Liver (tissue), 9 donors: ENCODE data around the gene APOA1. TPM values are rescaled to one million over a fixed set of nuclear protein-coding genes. Genes with fewer than 3 reads are reported as not detected.

Source experiments
- DNase-seq: peaks from one replicate; pipeline ENCODE4 v3.0.0-alpha.2; 2017; ENCODE audit warnings: low spot score
- H3K27ac ChIP-seq, 2 donors: one replicate each; pipeline ENCODE4 v1.7.0; 2013; ENCODE audit warnings: inconsistent platforms in 2 of 2, low read length in 2 of 2, control low read depth in 1 of 2, low read depth in 1 of 2, mild to moderate bottlenecking in 1 of 2
- H3K27me3 ChIP-seq, 4 donors: one replicate each; pipeline versions ENCODE4 v1.6.1 to v1.7.0; 2013; ENCODE audit warnings: low read length in 3 of 4, inconsistent platforms in 1 of 4, mild to moderate bottlenecking in 1 of 4, moderate library complexity in 1 of 4; ENCODE audit not compliant: control insufficient read depth in 4 of 4, insufficient read depth in 4 of 4
- H3K36me3 ChIP-seq, 4 donors: one replicate each; pipeline versions ENCODE4 v1.6.1 to v1.7.0; 2013; ENCODE audit warnings: low read length in 3 of 4, mild to moderate bottlenecking in 3 of 4, low read depth in 1 of 4, moderate library complexity in 1 of 4; ENCODE audit not compliant: control insufficient read depth in 4 of 4, insufficient read depth in 3 of 4
- H3K4me1 ChIP-seq, 4 donors: one replicate each; pipeline versions ENCODE4 v1.6.1 to v1.7.0; 2013; ENCODE audit warnings: low read length in 3 of 4, mild to moderate bottlenecking in 3 of 4, moderate library complexity in 1 of 4; ENCODE audit not compliant: control insufficient read depth in 4 of 4, insufficient read depth in 4 of 4
- H3K4me3 ChIP-seq, 3 donors: one replicate each; pipeline versions ENCODE4 v1.6.1 to v1.7.0; 2013; ENCODE audit warnings: low read length in 3 of 3, control low read depth in 1 of 3, low read depth in 1 of 3, mild to moderate bottlenecking in 1 of 3
- H3K9ac ChIP-seq, 2 donors: one replicate each; pipeline ENCODE4 v1.7.0; 2013; ENCODE audit warnings: low read length in 2 of 2, mild to moderate bottlenecking in 2 of 2, moderate library complexity in 2 of 2, control low read depth in 1 of 2, low read depth in 1 of 2
- H3K9me3 ChIP-seq, 4 donors: one replicate each; pipeline versions ENCODE4 v1.6.1 to v1.7.0; 2013; ENCODE audit warnings: low read length in 3 of 4; ENCODE audit not compliant: control insufficient read depth in 4 of 4
- EGR1 ChIP-seq, 2 donors: IDR thresholded peaks; 2 replicates each; pipeline ENCODE4 v1.6.1; 2016 to 2018; ENCODE audit warnings: antibody characterized with exemption in 2 of 2, low read depth in 2 of 2
- FOXA1 ChIP-seq: IDR thresholded peaks from 2 replicates; pipeline ENCODE4 v1.6.1; 2016; ENCODE audit warnings: antibody characterized with exemption
- FOXA2 ChIP-seq: IDR thresholded peaks from 2 replicates; pipeline ENCODE4 v1.6.1; 2016; ENCODE audit warnings: antibody characterized with exemption
- GABPA ChIP-seq, 2 donors: IDR thresholded peaks in 1 of 2; conservative IDR thresholded peaks in 1 of 2; 2 replicates each; pipeline ENCODE4 v1.6.1; 2016; ENCODE audit warnings: antibody characterized with exemption in 2 of 2, mild to moderate bottlenecking in 1 of 2, moderate library complexity in 1 of 2
- HNF4A ChIP-seq, 2 donors: conservative IDR thresholded peaks; 2 replicates each; pipeline ENCODE4 v1.6.1; 2016; ENCODE audit warnings: antibody characterized with exemption in 2 of 2, mild to moderate bottlenecking in 2 of 2
- HNF4G ChIP-seq: IDR thresholded peaks from 2 replicates; pipeline ENCODE4 v1.6.1; 2016; ENCODE audit warnings: antibody characterized with exemption
- JUND ChIP-seq, 2 donors: IDR thresholded peaks; 2 replicates each; pipeline ENCODE4 v1.6.1; 2016; ENCODE audit warnings: antibody characterized with exemption in 2 of 2
- NR2F2 ChIP-seq: IDR thresholded peaks from 2 replicates; pipeline ENCODE4 v1.6.1; 2016; ENCODE audit warnings: antibody characterized with exemption
- RAD21 ChIP-seq, 2 donors: IDR thresholded peaks; 2 replicates each; pipeline ENCODE4 v1.6.1; 2016; ENCODE audit warnings: antibody characterized with exemption in 2 of 2, mild to moderate bottlenecking in 2 of 2
- RXRA ChIP-seq, 2 donors: IDR thresholded peaks; 2 replicates each; pipeline ENCODE4 v1.6.1; 2017 to 2018; ENCODE audit warnings: antibody characterized with exemption in 2 of 2, mild to moderate bottlenecking in 1 of 2
- SP1 ChIP-seq: IDR thresholded peaks from 2 replicates; pipeline ENCODE4 v1.6.1; 2018; ENCODE audit warnings: antibody characterized with exemption, mild to moderate bottlenecking
- TAF1 ChIP-seq: conservative IDR thresholded peaks from 2 replicates; pipeline ENCODE4 v1.6.1; 2016; ENCODE audit warnings: antibody characterized with exemption, mild to moderate bottlenecking
- YY1 ChIP-seq: IDR thresholded peaks from 2 replicates; pipeline ENCODE4 v1.6.1; 2016; ENCODE audit warnings: antibody characterized with exemption, mild to moderate bottlenecking
- WGBS: extraction: QIAGEN DNeasy Blood & Tissue Kit; methylation state at CpG from one replicate; pipeline ENCODE4 v1.1.7; 2013; 5-methylcytosine and 5-hydroxymethylcytosine counted together
- polyA plus RNA-seq, 2 donors: library from polyadenylated mRNA; stranded (reverse) in 1 of 2; unstranded in 1 of 2; fragments of 200-250 nt in 1 of 2; fragments of >200 nt in 1 of 2; fragmentation: Nextera tagmentation in 1 of 2; extraction: Ambion mirVana in 1 of 2; gene quantifications; one replicate each; pipeline versions ENCODE4 v1.2.1 to v1.2.3, GENCODE V29; 2013 to 2015
- total RNA-seq, 2 donors: library from RNA; depleted of rRNA; stranded (reverse); fragments of >200 nt; gene quantifications; one replicate each; pipeline ENCODE4 v1.2.3, GENCODE V29; 2014
- TF ChIP-seq, protein P1 (sequence below): IDR thresholded peaks from 2 replicates; pipeline ENCODE4 v1.6.1; 2016; ENCODE audit warnings: antibody characterized with exemption
- TF ChIP-seq, protein P2 (sequence below): IDR thresholded peaks from 2 replicates; pipeline ENCODE4 v1.6.1; 2016; ENCODE audit warnings: antibody characterized with exemption
- TF ChIP-seq, protein P3 (sequence below): IDR thresholded peaks from 2 replicates; pipeline ENCODE4 v1.6.1; 2016; ENCODE audit warnings: antibody characterized with exemption
- TF ChIP-seq, protein P4 (sequence below): IDR thresholded peaks from 2 replicates; pipeline ENCODE4 v1.6.1; 2016; ENCODE audit warnings: antibody characterized with exemption, mild to moderate bottlenecking
- TF ChIP-seq, protein P5 (sequence below): fragments of 150-350 bp; IDR thresholded peaks from 2 replicates; pipeline ENCODE4 v1.5.1; 2017; ENCODE audit warnings: improper control_type of control experiment, low read depth, low read length; ENCODE audit not compliant: missing input control
- donor health status: healthy.
- donor health status: healthy.
- donor health status: healthy.
- donor health status: healthy.
- donor health status: healthy.

The APOA1 gene
- total and polyA plus RNA-seq, 4 donors, result 4,271 to 17,093 (median 8,590) TPM

DNA sequence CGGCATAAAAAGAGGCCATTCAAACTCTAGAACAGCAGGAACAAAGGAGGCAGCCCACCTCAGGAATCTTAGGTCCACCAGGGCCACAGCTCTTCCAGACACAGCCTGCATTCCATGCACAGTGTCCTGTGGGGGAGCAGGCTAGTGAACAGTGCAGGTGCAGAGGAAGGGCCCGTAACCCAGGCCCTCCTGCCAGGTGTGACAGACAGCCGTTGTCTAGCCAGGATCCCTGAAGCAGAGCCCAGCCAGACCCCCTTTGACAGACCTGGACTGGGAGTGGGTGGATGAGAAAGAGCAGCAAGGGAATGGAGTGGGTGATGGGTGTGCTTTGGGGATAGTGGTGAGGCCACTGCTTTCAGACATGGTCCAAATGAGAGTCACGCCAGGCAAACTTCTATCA, 48.4 kb downstream of the APOA1 start:
- Histone ChIP-seq H3K27ac (peak overlapping the region in 1 of 2 donors; percentile 79), H3K4me3 (peak overlapping the region; percentile 42 to 78 (median 68)), H3K4me1 (peaks cover 0 to 64% (median 54%) of the 10 kb centered on the region in 4 donors), H3K9ac (no peak overlapping the region), H3K36me3 (peaks cover 9 to 24% (median 19%) of the 10 kb centered on the region in 4 donors), H3K27me3 (no peaks in the 10 kb centered on the region), H3K9me3 (no peaks in the 10 kb centered on the region)
- no peak for DNase-seq
- TF ChIP-seq, protein P1, sequence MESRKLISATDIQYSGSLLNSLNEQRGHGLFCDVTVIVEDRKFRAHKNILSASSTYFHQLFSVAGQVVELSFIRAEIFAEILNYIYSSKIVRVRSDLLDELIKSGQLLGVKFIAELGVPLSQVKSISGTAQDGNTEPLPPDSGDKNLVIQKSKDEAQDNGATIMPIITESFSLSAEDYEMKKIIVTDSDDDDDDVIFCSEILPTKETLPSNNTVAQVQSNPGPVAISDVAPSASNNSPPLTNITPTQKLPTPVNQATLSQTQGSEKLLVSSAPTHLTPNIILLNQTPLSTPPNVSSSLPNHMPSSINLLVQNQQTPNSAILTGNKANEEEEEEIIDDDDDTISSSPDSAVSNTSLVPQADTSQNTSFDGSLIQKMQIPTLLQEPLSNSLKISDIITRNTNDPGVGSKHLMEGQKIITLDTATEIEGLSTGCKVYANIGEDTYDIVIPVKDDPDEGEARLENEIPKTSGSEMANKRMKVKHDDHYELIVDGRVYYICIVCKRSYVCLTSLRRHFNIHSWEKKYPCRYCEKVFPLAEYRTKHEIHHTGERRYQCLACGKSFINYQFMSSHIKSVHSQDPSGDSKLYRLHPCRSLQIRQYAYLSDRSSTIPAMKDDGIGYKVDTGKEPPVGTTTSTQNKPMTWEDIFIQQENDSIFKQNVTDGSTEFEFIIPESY, result no peak
- TF ChIP-seq EGR1 (IDR thresholded peaks at IDR 0.05; ENCODE audit: low read depth in 2 of 2), result no peak
- no peak for TF ChIP-seq HNF4G
- no peak for TF ChIP-seq GABPA (IDR thresholded peaks at IDR 0.05 in 1 of 2, conservative IDR thresholded peaks at IDR 0.05 in 1 of 2)
- no peak for TF ChIP-seq JUND (IDR thresholded peaks at IDR 0.05)
- TF ChIP-seq TAF1, result no peak
- TF ChIP-seq, protein P2, sequence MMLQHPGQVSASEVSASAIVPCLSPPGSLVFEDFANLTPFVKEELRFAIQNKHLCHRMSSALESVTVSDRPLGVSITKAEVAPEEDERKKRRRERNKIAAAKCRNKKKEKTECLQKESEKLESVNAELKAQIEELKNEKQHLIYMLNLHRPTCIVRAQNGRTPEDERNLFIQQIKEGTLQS, result no peak
- no peak for TF ChIP-seq HNF4A (conservative IDR thresholded peaks at IDR 0.05)
- no peak for TF ChIP-seq FOXA1
- no peak for TF ChIP-seq NR2F2
- no peak for TF ChIP-seq RXRA (IDR thresholded peaks at IDR 0.05)
- no peak for TF ChIP-seq YY1
- no peak for TF ChIP-seq FOXA2
- no peak for TF ChIP-seq SP1
- TF ChIP-seq RAD21 (IDR thresholded peaks at IDR 0.05), result no peak
- TF ChIP-seq, protein P3, sequence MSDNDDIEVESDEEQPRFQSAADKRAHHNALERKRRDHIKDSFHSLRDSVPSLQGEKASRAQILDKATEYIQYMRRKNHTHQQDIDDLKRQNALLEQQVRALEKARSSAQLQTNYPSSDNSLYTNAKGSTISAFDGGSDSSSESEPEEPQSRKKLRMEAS, result no peak
- TF ChIP-seq, protein P4, sequence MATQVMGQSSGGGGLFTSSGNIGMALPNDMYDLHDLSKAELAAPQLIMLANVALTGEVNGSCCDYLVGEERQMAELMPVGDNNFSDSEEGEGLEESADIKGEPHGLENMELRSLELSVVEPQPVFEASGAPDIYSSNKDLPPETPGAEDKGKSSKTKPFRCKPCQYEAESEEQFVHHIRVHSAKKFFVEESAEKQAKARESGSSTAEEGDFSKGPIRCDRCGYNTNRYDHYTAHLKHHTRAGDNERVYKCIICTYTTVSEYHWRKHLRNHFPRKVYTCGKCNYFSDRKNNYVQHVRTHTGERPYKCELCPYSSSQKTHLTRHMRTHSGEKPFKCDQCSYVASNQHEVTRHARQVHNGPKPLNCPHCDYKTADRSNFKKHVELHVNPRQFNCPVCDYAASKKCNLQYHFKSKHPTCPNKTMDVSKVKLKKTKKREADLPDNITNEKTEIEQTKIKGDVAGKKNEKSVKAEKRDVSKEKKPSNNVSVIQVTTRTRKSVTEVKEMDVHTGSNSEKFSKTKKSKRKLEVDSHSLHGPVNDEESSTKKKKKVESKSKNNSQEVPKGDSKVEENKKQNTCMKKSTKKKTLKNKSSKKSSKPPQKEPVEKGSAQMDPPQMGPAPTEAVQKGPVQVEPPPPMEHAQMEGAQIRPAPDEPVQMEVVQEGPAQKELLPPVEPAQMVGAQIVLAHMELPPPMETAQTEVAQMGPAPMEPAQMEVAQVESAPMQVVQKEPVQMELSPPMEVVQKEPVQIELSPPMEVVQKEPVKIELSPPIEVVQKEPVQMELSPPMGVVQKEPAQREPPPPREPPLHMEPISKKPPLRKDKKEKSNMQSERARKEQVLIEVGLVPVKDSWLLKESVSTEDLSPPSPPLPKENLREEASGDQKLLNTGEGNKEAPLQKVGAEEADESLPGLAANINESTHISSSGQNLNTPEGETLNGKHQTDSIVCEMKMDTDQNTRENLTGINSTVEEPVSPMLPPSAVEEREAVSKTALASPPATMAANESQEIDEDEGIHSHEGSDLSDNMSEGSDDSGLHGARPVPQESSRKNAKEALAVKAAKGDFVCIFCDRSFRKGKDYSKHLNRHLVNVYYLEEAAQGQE, result no peak
- TF ChIP-seq, protein P5, sequence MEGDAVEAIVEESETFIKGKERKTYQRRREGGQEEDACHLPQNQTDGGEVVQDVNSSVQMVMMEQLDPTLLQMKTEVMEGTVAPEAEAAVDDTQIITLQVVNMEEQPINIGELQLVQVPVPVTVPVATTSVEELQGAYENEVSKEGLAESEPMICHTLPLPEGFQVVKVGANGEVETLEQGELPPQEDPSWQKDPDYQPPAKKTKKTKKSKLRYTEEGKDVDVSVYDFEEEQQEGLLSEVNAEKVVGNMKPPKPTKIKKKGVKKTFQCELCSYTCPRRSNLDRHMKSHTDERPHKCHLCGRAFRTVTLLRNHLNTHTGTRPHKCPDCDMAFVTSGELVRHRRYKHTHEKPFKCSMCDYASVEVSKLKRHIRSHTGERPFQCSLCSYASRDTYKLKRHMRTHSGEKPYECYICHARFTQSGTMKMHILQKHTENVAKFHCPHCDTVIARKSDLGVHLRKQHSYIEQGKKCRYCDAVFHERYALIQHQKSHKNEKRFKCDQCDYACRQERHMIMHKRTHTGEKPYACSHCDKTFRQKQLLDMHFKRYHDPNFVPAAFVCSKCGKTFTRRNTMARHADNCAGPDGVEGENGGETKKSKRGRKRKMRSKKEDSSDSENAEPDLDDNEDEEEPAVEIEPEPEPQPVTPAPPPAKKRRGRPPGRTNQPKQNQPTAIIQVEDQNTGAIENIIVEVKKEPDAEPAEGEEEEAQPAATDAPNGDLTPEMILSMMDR, result no peak
- 50% methylated on average over 4 of the region's 4 CpGs for WGBS
